H9 (cell line): ENCODE measurements around the gene RAB6A. TPM values are rescaled to one million over a fixed set of nuclear protein-coding genes. Genes with fewer than 3 reads are reported as not detected.

ENCODE experiments used
- DNase-seq: peaks from one replicate; pipeline ENCODE4 v3.0.0-alpha.2; 2017
- H2AFZ ChIP-seq: one replicate; pipeline ENCODE4 v1.6.1; 2013; ENCODE audit warnings: mild to moderate bottlenecking, low read length, control low read depth, moderate library complexity
- H2AK5ac ChIP-seq: 2 replicates; pipeline ENCODE4 v1.6.1; 2013; ENCODE audit warnings: low read length, control low read depth, mixed read lengths; ENCODE audit not compliant: insufficient read length
- H2BK120ac ChIP-seq: one replicate; pipeline ENCODE4 v1.6.1; 2013; ENCODE audit warnings: low read depth, mild to moderate bottlenecking, low read length, control low read depth, inconsistent platforms; ENCODE audit not compliant: poor library complexity, severe bottlenecking
- H2BK12ac ChIP-seq: 2 replicates; pipeline ENCODE4 v1.6.1; 2013; ENCODE audit warnings: low read length, control low read depth, mixed read lengths, low read depth; ENCODE audit not compliant: insufficient read length
- H2BK15ac ChIP-seq: 2 replicates; pipeline ENCODE4 v1.6.1; 2013; ENCODE audit warnings: low read depth, low read length, control low read depth
- H2BK20ac ChIP-seq: one replicate; pipeline ENCODE4 v1.6.1; 2013; ENCODE audit warnings: low read depth, mild to moderate bottlenecking, low read length, control low read depth, inconsistent platforms; ENCODE audit not compliant: poor library complexity, severe bottlenecking
- H2BK5ac ChIP-seq: 2 replicates; pipeline ENCODE4 v1.6.1; 2013; ENCODE audit warnings: low read length, control low read depth, mixed read lengths; ENCODE audit not compliant: insufficient read length
- H3K14ac ChIP-seq: 2 replicates; pipeline ENCODE4 v1.6.1; 2013; ENCODE audit warnings: low read length, control low read depth; ENCODE audit not compliant: insufficient read depth
- H3K18ac ChIP-seq: 2 replicates; pipeline ENCODE4 v1.6.1; 2013; ENCODE audit warnings: low read depth, mild to moderate bottlenecking, mixed read lengths, low read length, control low read depth; ENCODE audit not compliant: insufficient read length
- H3K23ac ChIP-seq: 2 replicates; pipeline ENCODE4 v1.6.1; 2013; ENCODE audit warnings: low read length, control low read depth, mixed read lengths, low read depth; ENCODE audit not compliant: insufficient read length
- H3K23me2 ChIP-seq: 2 replicates; pipeline ENCODE4 v1.6.1; 2013; ENCODE audit warnings: low read depth, mild to moderate bottlenecking, mixed read lengths, low read length, control low read depth; ENCODE audit not compliant: insufficient read length, poor library complexity, severe bottlenecking
- H3K27ac ChIP-seq: 2 replicates; pipeline ENCODE4 v1.5.1; 2013; ENCODE audit warnings: low read length, control low read depth, mixed read lengths, low read depth; ENCODE audit not compliant: insufficient read length
- H3K27me3 ChIP-seq: 2 replicates; pipeline ENCODE4 v1.6.1; 2013; ENCODE audit warnings: low read length, control low read depth, inconsistent platforms; ENCODE audit not compliant: insufficient read depth
- H3K4ac ChIP-seq: 2 replicates; pipeline ENCODE4 v1.6.1; 2013; ENCODE audit warnings: low read depth, mild to moderate bottlenecking, control low read depth, inconsistent platforms, low read length, moderate library complexity
- H3K4me1 ChIP-seq: 2 replicates; pipeline ENCODE4 v1.6.1; 2013; ENCODE audit warnings: low read length, control low read depth, inconsistent platforms; ENCODE audit not compliant: insufficient read depth
- H3K4me2 ChIP-seq: 2 replicates; pipeline ENCODE4 v1.6.1; 2013; ENCODE audit warnings: low read length, control low read depth, mixed read lengths; ENCODE audit not compliant: insufficient read length, insufficient read depth
- H3K56ac ChIP-seq: 2 replicates; pipeline ENCODE4 v1.6.1; 2013; ENCODE audit warnings: low read depth, mild to moderate bottlenecking, mixed read lengths, low read length, control low read depth; ENCODE audit not compliant: insufficient read length
- H3K79me1 ChIP-seq: 2 replicates; pipeline ENCODE4 v1.6.1; 2013; ENCODE audit warnings: low read depth, mild to moderate bottlenecking, moderate library complexity, low read length, control low read depth, inconsistent platforms; ENCODE audit not compliant: insufficient read depth, poor library complexity, severe bottlenecking
- H3K79me2 ChIP-seq: 2 replicates; pipeline ENCODE4 v1.6.1; 2013; ENCODE audit warnings: low read length, control low read depth, inconsistent platforms; ENCODE audit not compliant: insufficient read depth
- H3K9ac ChIP-seq: 2 replicates; pipeline ENCODE4 v1.6.1; 2013; ENCODE audit warnings: low read length, control low read depth, mixed read lengths; ENCODE audit not compliant: insufficient read length; ENCODE audit errors: extremely low read depth
- H3K9me3 ChIP-seq: one replicate; pipeline ENCODE4 v1.6.1; 2013; ENCODE audit warnings: low read depth, low read length, inconsistent platforms; ENCODE audit not compliant: control insufficient read depth
- H3T11ph ChIP-seq: one replicate; pipeline ENCODE4 v1.6.1; 2013; ENCODE audit warnings: mild to moderate bottlenecking, low read length, control low read depth, inconsistent platforms
- H4K20me1 ChIP-seq: one replicate; pipeline ENCODE4 v1.6.1; 2013; ENCODE audit not compliant: control insufficient read depth, insufficient read length, insufficient read depth
- H4K5ac ChIP-seq: 2 replicates; pipeline ENCODE4 v1.6.1; 2013; ENCODE audit warnings: low read depth, mild to moderate bottlenecking, mixed read lengths, low read length, control low read depth; ENCODE audit not compliant: insufficient read length
- H4K8ac ChIP-seq: replicated peaks from 2 replicates; pipeline ENCODE4 v1.6.1; 2013; ENCODE audit warnings: low read length, control low read depth, mixed read lengths, low read depth; ENCODE audit not compliant: insufficient read length
- H4K91ac ChIP-seq: 2 replicates; pipeline ENCODE4 v1.6.1; 2013; ENCODE audit warnings: low read depth, mild to moderate bottlenecking, moderate library complexity, mixed read lengths, low read length, control low read depth; ENCODE audit not compliant: insufficient read length
- H3K27ac Mint-ChIP-seq, 3 experiments: 2 replicates in 2 of 3; 3 replicates in 1 of 3; pipeline ENCODE4 v1.8.0; 2020 to 2021; ENCODE audit warnings: mixed read lengths in 3 of 3, mild to moderate bottlenecking in 1 of 3, moderate library complexity in 1 of 3
- H3K27me3 Mint-ChIP-seq: 2 replicates; pipeline ENCODE4 v1.8.0; 2021; ENCODE audit warnings: low read depth, mild to moderate bottlenecking, moderate library complexity, mixed read lengths
- H3K36me3 Mint-ChIP-seq, 3 experiments: 2 replicates in 2 of 3; 3 replicates in 1 of 3; pipeline ENCODE4 v1.8.0; 2020 to 2021; ENCODE audit warnings: low read depth in 3 of 3, mixed read lengths in 3 of 3; ENCODE audit not compliant: insufficient read depth in 1 of 3
- H3K4me1 Mint-ChIP-seq, 2 experiments: 2 replicates each; pipeline ENCODE4 v1.8.0; 2020; ENCODE audit warnings: mixed read lengths in 2 of 2
- H3K4me3 Mint-ChIP-seq, 2 experiments: 2 replicates in 1 of 2; 3 replicates in 1 of 2; pipeline ENCODE4 v1.8.0; 2020 to 2021; ENCODE audit warnings: mild to moderate bottlenecking in 2 of 2, mixed read lengths in 2 of 2, moderate library complexity in 1 of 2
- H3K9me3 Mint-ChIP-seq, 2 experiments: 2 replicates in 1 of 2; 3 replicates in 1 of 2; pipeline ENCODE4 v1.8.0; 2020; ENCODE audit warnings: mild to moderate bottlenecking in 2 of 2, mixed read lengths in 2 of 2, moderate library complexity in 1 of 2
- WGBS: extraction: QIAGEN DNeasy Blood & Tissue Kit; methylation state at CpG from one replicate; pipeline ENCODE4 v1.1.7; 2013; ENCODE audit warnings: missing lambda C conversion rate, low lambda C conversion rate, mixed read lengths; ENCODE audit not compliant: insufficient read length; ENCODE audit errors: extremely low coverage; 5-methylcytosine and 5-hydroxymethylcytosine counted together
- total RNA-seq: library from RNA; stranded (reverse); gene quantifications from 2 replicates; pipeline ENCODE4 v1.2.1, GENCODE V29; 2021
- TF ChIP-seq, protein P1 (sequence below): fragments of 200-600 bp; sonication (generic); conservative IDR thresholded peaks from 3 replicates; pipeline ENCODE4 v1.8.0; 2021; ENCODE audit warnings: antibody characterized with exemption, mild to moderate bottlenecking

Gene RAB6A
- total RNA-seq, 1 experiment from 2014 or later, result 72.8 TPM

DNA sequence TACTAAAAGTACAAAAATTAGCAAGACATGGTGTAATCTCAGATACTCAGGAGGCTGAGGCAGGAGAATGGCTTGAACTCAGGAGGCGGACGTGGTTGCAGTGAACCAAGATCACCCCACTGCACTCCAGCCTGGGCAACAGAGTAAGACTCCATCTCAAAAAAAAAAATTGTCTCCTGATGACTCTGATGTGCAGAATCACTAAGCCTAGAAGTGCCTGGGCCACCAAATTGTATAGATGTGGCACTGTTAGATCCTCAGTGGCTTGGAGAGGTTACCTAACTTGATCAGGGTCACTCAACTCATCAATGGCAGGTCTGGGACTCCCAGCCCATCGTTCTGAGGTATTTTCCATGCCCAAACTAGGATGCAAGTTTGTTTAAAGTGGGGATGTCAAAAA, 103.9 kb downstream of the RAB6A start:
- DNase-seq, result no peak
- H3K27ac Mint-ChIP-seq, result no peak overlapping the region
- peaks cover 6% of the 10 kb centered on the region for H3K23me2 ChIP-seq
- H3K14ac ChIP-seq, result no peak overlapping the region
- no peak overlapping the region for H3K18ac ChIP-seq
- peaks cover 5% of the 10 kb centered on the region; the same call in 1 of the 2 replicates for H3K4me1 ChIP-seq
- no peaks in the 10 kb centered on the region for H3K79me2 ChIP-seq
- H2BK20ac ChIP-seq, result no peak overlapping the region
- no peak overlapping the region for H2BK5ac ChIP-seq
- H3K56ac ChIP-seq, result no peak overlapping the region
- H3K27me3 Mint-ChIP-seq, result peaks cover 13% of the 10 kb centered on the region
- no peaks in the 10 kb centered on the region; a peak in 1 of 5 replicates for H3K9me3 Mint-ChIP-seq
- no peaks in the 10 kb centered on the region for H3K79me1 ChIP-seq
- peaks cover 3% of the 10 kb centered on the region; the same call in 1 of the 2 replicates for H3K27me3 ChIP-seq
- H3K4me2 ChIP-seq, result no peak overlapping the region
- H3K9ac ChIP-seq, result no peak overlapping the region
- no peak overlapping the region for H3K4ac ChIP-seq
- H4K5ac ChIP-seq, result no peak overlapping the region
- no peak overlapping the region for H2AFZ ChIP-seq
- peaks cover 0 to 22% (median 18%) of the 10 kb centered on the region in 3 experiments; a peak in 4 of 7 replicates for H3K36me3 Mint-ChIP-seq
- no peak overlapping the region for H2AK5ac ChIP-seq
- TF ChIP-seq, protein P1, sequence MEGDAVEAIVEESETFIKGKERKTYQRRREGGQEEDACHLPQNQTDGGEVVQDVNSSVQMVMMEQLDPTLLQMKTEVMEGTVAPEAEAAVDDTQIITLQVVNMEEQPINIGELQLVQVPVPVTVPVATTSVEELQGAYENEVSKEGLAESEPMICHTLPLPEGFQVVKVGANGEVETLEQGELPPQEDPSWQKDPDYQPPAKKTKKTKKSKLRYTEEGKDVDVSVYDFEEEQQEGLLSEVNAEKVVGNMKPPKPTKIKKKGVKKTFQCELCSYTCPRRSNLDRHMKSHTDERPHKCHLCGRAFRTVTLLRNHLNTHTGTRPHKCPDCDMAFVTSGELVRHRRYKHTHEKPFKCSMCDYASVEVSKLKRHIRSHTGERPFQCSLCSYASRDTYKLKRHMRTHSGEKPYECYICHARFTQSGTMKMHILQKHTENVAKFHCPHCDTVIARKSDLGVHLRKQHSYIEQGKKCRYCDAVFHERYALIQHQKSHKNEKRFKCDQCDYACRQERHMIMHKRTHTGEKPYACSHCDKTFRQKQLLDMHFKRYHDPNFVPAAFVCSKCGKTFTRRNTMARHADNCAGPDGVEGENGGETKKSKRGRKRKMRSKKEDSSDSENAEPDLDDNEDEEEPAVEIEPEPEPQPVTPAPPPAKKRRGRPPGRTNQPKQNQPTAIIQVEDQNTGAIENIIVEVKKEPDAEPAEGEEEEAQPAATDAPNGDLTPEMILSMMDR, result no peak
- H3K4me3 Mint-ChIP-seq, result no peak overlapping the region
- H3K9me3 ChIP-seq, result no peaks in the 10 kb centered on the region
- no peak overlapping the region for H3T11ph ChIP-seq
- no CpG with 5 or more reads among the region's 3 CpGs for WGBS
- no peak overlapping the region for H2BK15ac ChIP-seq
- H3K23ac ChIP-seq, result no peak overlapping the region
- H3K27ac ChIP-seq, result no peak overlapping the region
- no peak overlapping the region for H2BK120ac ChIP-seq
- no peak overlapping the region for H4K8ac ChIP-seq
- H2BK12ac ChIP-seq, result no peak overlapping the region
- H4K20me1 ChIP-seq, result no peaks in the 10 kb centered on the region
- H4K91ac ChIP-seq, result no peak overlapping the region
- peaks cover 20 to 22% of the 10 kb centered on the region in 2 experiments for H3K4me1 Mint-ChIP-seq
